ENCODE data around the gene LDHD. TPM values are rescaled to one million over a fixed set of nuclear protein-coding genes. Genes with fewer than 3 reads are reported as not detected.

LDHD gene
- total and polyA plus RNA-seq, 2 of the 8 experiments (the other 6 are each of a cell fraction or from before 2014, with no cell fraction given), result 14.9 to 18.2 TPM

DNA sequence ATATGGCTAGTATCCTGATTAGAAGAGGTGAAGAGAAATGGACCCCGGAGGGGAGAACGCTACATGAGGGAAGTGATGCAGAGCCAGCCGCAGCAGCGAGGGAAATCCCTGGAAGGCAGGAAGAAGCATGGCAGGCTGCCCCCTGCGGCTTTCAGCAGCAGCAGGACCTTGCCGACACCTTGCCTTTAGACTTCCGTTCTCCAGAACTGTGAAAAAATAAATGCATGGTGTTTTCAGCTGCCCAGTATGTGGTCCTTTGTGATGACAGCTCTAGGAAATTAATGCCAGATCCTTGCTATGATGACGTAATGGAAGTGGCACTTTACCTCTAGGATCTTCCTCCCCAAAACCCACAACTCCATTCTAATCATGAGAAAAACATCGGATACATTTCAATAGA, 22.1 kb upstream of the LDHD start:
- no peak overlapping the region for H3K4ac ChIP-seq (replicated peaks; ENCODE audit: insufficient read length, low read depth, low read length)
- H2BK20ac ChIP-seq (ENCODE audit: low read length), result no peak overlapping the region
- H4K20me1 ChIP-seq (replicated peaks in 1 of 2; ENCODE audit: control insufficient read depth in 1 of 2, insufficient read depth in 2 of 2, low read length in 2 of 2), result no peaks in the 10 kb centered on the region
- ChIA-PET CTCF (ENCODE audit: partially characterized antibody) (interaction anchor here (1.2 to 1.4 kb wide), 2 partner anchors 19 to 325 kb away, joined by 3 to 4 read pairs; no protein-coding TSS in a partner anchor), POLR2A (ENCODE audit: partially characterized antibody) (interaction anchor here (1.0 to 1.3 kb wide), 2 partner anchors 8 to 21 kb away, joined by 3 to 5 read pairs; partner anchors contain the start of gene LDHD)
- WGBS, 2 experiments (ENCODE audit: extremely low coverage in 1 of 2, insufficient coverage in 1 of 2, insufficient read length in 1 of 2, insufficient replicate concordance in 2 of 2, low coverage in 1 of 2, low lambda C conversion rate in 2 of 2, missing lambda C conversion rate in 1 of 2), result 68% methylated on average over 9 of the region's 9 CpGs; no CpG with 5 or more reads in 1 of the 2 experiments
- peak; percentile 61 for TF ChIP-seq E2F6 (IDR thresholded peaks at IDR 0.05)
- TF ChIP-seq CTCF (IDR thresholded peaks at IDR 0.05; ENCODE audit: control extremely low read depth in 1 of 3, insufficient read depth in 1 of 3, low read depth in 1 of 3, low read length in 3 of 3), result no peak
- TF ChIP-seq, protein P1, sequence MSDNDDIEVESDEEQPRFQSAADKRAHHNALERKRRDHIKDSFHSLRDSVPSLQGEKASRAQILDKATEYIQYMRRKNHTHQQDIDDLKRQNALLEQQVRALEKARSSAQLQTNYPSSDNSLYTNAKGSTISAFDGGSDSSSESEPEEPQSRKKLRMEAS (IDR thresholded peaks at IDR 0.05), result peak; percentile 62; the same call in 1 of the 2 replicates
- H3K56ac ChIP-seq (replicated peaks; ENCODE audit: insufficient read length, low read depth, low read length), result no peak overlapping the region
- H3K14ac ChIP-seq (ENCODE audit: insufficient read length), result no peak overlapping the region
- H3K4me3 ChIP-seq (ENCODE audit: extremely low read depth in 1 of 4, insufficient read depth in 2 of 4, low read depth in 3 of 4, low read length in 4 of 4), result no peak overlapping the region
- peak overlapping the region; percentile 61; the same call in 1 of the 2 replicates for H2BK5ac ChIP-seq (ENCODE audit: low read depth, low read length)
- no peaks in the 10 kb centered on the region for H3K79me1 ChIP-seq (ENCODE audit: low read depth, low read length)
- DNase-seq (ENCODE audit: low read depth in 1 of 2, low spot score in 2 of 2), result peak in 1 of 2 experiments; percentile 61
- H2AFZ ChIP-seq (ENCODE audit: low read length), result no peak overlapping the region
- no peak overlapping the region for H4K5ac ChIP-seq (ENCODE audit: insufficient read length, low read depth, low read length)
- no peak overlapping the region for H3K4me2 ChIP-seq (ENCODE audit: insufficient read depth in 1 of 2, low read depth in 2 of 2, low read length in 2 of 2)
- no peak overlapping the region for H3K9ac ChIP-seq (replicated peaks in 1 of 4; ENCODE audit: extremely low read depth in 1 of 4, low read depth in 3 of 4, low read length in 3 of 4)
- H2BK15ac ChIP-seq (ENCODE audit: low read length), result no peak overlapping the region
- H2BK12ac ChIP-seq (ENCODE audit: low read depth, low read length), result peak overlapping the region; percentile 76; the same call in 1 of the 2 replicates
- H3K4me1 ChIP-seq (replicated peaks in 1 of 4; ENCODE audit: control insufficient read depth in 3 of 4, insufficient read depth in 4 of 4, low read length in 3 of 4), result peaks cover 0 to 7% (median 0%) of the 10 kb centered on the region in 4 experiments; a peak in 1 of 7 replicates
- no peak overlapping the region for H3K27ac ChIP-seq (ENCODE audit: low read depth, low read length)
- H4K91ac ChIP-seq (replicated peaks; ENCODE audit: insufficient read length, low read length), result no peak overlapping the region
- no peaks in the 10 kb centered on the region for H3K36me3 ChIP-seq (ENCODE audit: control insufficient read depth in 2 of 4, insufficient read depth in 4 of 4, low read length in 3 of 4)
- no peaks in the 10 kb centered on the region for H3K27me3 ChIP-seq (replicated peaks in 1 of 4; ENCODE audit: control insufficient read depth in 3 of 4, extremely low read depth in 1 of 4, insufficient read depth in 3 of 4, low read length in 3 of 4)
- H3K23ac ChIP-seq (ENCODE audit: insufficient read length), result no peak overlapping the region
- H3K23me2 ChIP-seq (ENCODE audit: low read depth, low read length), result no peaks in the 10 kb centered on the region; the same call in 1 of the 2 replicates
- H2BK120ac ChIP-seq (replicated peaks; ENCODE audit: low read depth, low read length), result no peak overlapping the region
- no peak for FAIRE-seq
- no peak overlapping the region for H2AK5ac ChIP-seq (ENCODE audit: low read depth, low read length)
- H4K8ac ChIP-seq (ENCODE audit: extremely low read depth, insufficient read depth, low read length), result no peak overlapping the region
- H3K18ac ChIP-seq (ENCODE audit: extremely low read depth, low read length), result no peak overlapping the region
- H3K79me2 ChIP-seq (ENCODE audit: control insufficient read depth in 1 of 2, insufficient read depth in 2 of 2, low read length in 2 of 2), result no peaks in the 10 kb centered on the region
- H3K9me3 ChIP-seq (ENCODE audit: insufficient read depth in 2 of 2, low read depth in 1 of 2, low read length in 1 of 2), result no peaks in the 10 kb centered on the region

Measured in H1 (cell line).